Thymus (tissue), 11 donors: ENCODE results near the gene CSRP2. TPM values are rescaled to one million over a fixed set of nuclear protein-coding genes. Genes with fewer than 3 reads are reported as not detected.

Experiments
- DNase-seq, 9 donors: peaks; one replicate each; pipeline ENCODE4 v3.0.0-alpha.2; 2013; ENCODE audit warnings: low spot score in 9 of 9, low read depth in 6 of 9, missing footprints in 1 of 9
- H3K27ac ChIP-seq, 2 donors: one replicate each; pipeline ENCODE4 v1.5.1; 2013; ENCODE audit warnings: control low read depth in 1 of 2, low read depth in 1 of 2, low read length in 1 of 2, mild to moderate bottlenecking in 1 of 2, moderate library complexity in 1 of 2
- H3K27me3 ChIP-seq, 2 donors: one replicate each; pipeline ENCODE4 v1.5.1; 2013; ENCODE audit warnings: low read length in 1 of 2; ENCODE audit not compliant: control insufficient read depth in 2 of 2, insufficient read depth in 1 of 2
- H3K36me3 ChIP-seq, 2 donors: one replicate each; pipeline ENCODE4 v1.5.1; 2013; ENCODE audit warnings: low read length in 1 of 2, mild to moderate bottlenecking in 1 of 2, moderate library complexity in 1 of 2; ENCODE audit not compliant: control insufficient read depth in 2 of 2, insufficient read depth in 2 of 2
- H3K4me1 ChIP-seq, 2 donors: one replicate each; pipeline ENCODE4 v1.5.1; 2013; ENCODE audit warnings: low read length in 2 of 2; ENCODE audit not compliant: control insufficient read depth in 2 of 2, insufficient read depth in 2 of 2
- H3K4me3 ChIP-seq, 2 donors: one replicate each; pipeline ENCODE4 v1.5.1; 2013; ENCODE audit warnings: low read length in 2 of 2, control low read depth in 1 of 2, mild to moderate bottlenecking in 1 of 2
- H3K9me3 ChIP-seq, 2 donors: one replicate each; pipeline ENCODE4 v1.5.1; 2013; ENCODE audit warnings: low read length in 1 of 2, mild to moderate bottlenecking in 1 of 2; ENCODE audit not compliant: control insufficient read depth in 2 of 2, insufficient read depth in 1 of 2
- WGBS: extraction: QIAGEN DNeasy Blood & Tissue Kit; methylation state at CpG from one replicate; pipeline ENCODE4 v1.1.7; 2013; 5-methylcytosine and 5-hydroxymethylcytosine counted together
- polyA plus RNA-seq: library from polyadenylated mRNA; stranded (reverse); fragments of 200-250 nt; gene quantifications from one replicate; pipeline ENCODE4 v1.2.3, GENCODE V29; 2013
- total RNA-seq: library from RNA; stranded (reverse); fragments of 120-200 nt; gene quantifications from one replicate; pipeline ENCODE4 v1.2.4, GENCODE V29; 2013
- donor health status: healthy.

Gene CSRP2
- total and polyA plus RNA-seq, 2 donors: 51.8 to 91.8 TPM

DNA sequence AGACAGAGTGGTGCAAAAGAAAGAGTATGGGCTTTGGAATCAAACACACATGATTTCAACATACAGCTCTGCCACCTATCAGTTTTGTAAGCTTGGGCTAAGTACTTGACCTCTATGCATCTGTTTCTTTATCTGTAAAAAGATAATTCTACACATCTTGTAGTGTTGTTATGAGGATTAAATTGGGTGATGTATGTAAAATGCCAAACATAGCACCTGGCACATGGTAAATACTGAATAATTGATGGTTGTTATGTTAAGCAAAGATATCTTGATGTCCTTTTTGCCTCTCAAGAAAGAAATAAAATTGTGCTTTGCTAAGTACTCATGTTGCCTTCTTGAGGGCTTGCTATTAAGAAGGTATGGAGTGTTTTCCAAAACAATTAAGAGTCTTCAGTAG lies 2.3 kb upstream of the CSRP2 start:
- H3K27me3 ChIP-seq: peaks cover 17 to 42% of the 10 kb centered on the region in 2 donors
- no peaks in the 10 kb centered on the region for H3K9me3 ChIP-seq
- no peak for DNase-seq
- H3K4me3 ChIP-seq: no peak overlapping the region
- H3K4me1 ChIP-seq: peaks cover 7 to 25% of the 10 kb centered on the region in 2 donors
- H3K27ac ChIP-seq: no peak overlapping the region
- no peaks in the 10 kb centered on the region for H3K36me3 ChIP-seq

DNA sequence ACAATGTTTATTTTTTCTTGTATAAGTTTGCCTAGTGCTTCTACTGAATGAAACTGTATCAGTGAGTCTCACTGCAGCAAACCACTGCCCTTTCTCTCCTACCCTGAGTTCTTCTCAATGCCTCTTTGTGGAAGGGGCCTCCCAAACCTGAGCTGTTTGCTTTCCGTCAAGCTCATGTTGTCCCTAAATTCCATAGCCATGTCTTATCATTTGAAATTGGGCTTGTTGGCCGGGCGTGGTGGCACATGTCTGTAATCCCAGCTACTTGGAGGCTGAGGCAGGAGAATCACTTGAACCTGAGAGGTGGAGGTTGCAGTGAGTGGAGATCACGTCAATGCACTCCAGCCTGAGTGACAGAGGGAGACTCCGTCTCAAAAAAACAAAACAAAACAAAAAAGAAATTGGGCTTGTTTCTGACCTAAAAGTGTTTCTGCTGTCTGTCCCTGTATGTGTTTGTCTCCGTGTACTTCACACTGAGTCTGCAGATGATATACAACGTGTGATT lies 1.8 kb upstream of the CSRP2 start:
- peaks cover 17 to 42% of the 10 kb centered on the region in 2 donors for H3K27me3 ChIP-seq
- 96% methylated on average over 7 of the region's 7 CpGs for WGBS
- no peak overlapping the region for H3K4me3 ChIP-seq
- H3K27ac ChIP-seq: no peak overlapping the region
- H3K4me1 ChIP-seq: peaks cover 7 to 25% of the 10 kb centered on the region in 2 donors
- no peaks in the 10 kb centered on the region for H3K9me3 ChIP-seq
- DNase-seq: no peak
- no peaks in the 10 kb centered on the region for H3K36me3 ChIP-seq

DNA sequence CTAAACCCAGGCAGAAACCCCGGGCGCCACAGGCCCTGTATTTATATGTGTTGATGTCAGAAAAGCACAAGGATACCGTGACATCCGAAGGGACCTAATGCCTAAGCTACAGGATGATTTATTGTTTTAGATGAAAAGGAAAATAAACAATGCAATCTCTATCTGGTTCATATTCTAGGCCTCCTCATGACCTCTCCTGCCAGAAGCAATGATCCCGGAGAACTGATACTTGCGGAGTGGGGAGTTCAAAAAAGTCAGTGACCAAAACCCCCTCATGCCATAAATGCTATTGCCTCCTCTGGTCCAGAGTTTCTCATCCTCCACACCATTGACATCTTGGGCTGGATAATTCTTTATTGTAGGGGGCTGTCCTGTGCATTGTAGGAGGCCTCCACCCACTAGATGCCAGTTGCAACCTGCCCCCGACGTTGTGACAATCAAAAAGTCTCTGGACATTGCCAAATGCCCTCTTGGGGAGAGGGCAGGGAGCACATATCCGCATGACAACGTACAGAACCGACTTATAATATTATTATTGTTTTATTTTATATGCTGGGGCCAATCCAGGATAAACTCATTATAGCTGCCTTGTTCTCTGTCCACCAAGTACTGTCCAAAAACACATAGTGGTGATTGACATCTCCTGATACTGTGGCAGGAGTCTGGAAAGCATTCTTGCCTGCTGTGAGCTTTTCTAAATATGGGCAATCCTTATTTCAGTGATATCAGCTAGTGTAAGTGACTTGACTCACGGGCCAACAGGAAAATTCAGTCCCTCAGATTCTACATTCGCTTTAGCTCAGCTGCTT lies 1.1 kb upstream of the CSRP2 start:
- H3K4me3 ChIP-seq: no peak overlapping the region

DNA sequence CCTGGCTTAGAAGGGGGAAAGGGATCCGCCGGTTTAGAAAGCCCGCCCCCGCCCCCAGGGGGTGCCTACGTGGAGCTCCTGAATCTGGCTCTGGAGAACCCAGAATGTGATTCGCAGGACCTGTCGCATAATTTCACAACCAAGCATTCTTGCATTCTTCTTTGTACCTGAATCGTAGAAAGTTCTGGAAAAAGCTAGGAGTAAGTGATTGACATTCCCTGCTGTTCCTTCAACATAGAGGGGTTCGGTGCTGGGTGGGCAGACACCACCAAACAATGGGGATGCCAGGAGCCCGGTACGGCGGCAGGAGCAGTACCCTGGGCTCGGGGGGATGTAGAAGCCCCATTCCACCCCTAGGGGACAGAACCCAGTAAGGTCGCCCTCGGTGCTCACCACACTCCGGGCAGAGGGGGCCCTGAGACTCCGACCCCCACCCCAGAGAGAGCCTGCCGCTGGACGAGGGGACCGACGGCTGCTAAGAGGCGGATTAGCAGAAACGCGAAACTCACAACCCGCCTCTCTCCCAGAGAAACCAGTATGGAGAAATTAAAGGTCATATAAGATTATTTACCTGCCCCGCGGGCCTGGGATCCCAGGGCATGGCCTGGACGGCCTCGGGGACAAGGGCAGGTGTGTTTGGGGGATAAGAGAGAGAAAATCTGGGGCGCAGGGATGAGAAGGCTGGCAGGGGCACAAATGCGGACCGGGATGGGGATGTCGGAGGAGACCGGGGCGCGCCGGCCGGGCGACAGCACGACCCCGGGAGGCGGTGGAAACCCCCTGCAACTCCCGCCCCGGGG lies 520 bp downstream of the CSRP2 start:
- Histone ChIP-seq H3K9me3 (no peaks in the 10 kb centered on the region), H3K36me3 (no peaks in the 10 kb centered on the region), H3K27me3 (peaks cover 17 to 42% of the 10 kb centered on the region in 2 donors), H3K27ac (peak overlapping the region; percentile 75 to 78), H3K4me3 (peak overlapping the region; percentile 63 to 66), H3K4me1 (peaks cover 7 to 29% of the 10 kb centered on the region in 2 donors)
- DNase-seq: peak in 4 of 9 donors; percentile 19 to 51 (median 29)
- 1% methylated on average over 44 of the region's 44 CpGs for WGBS

More for the DNA sequence above, 1.1 kb upstream of the CSRP2 start:
- DNase-seq: no peak
- Histone ChIP-seq H3K27me3 (peaks cover 17 to 42% of the 10 kb centered on the region in 2 donors), H3K4me1 (peaks cover 7 to 25% of the 10 kb centered on the region in 2 donors), H3K9me3 (no peaks in the 10 kb centered on the region), H3K27ac (peak overlapping the region; percentile 54 to 64), H3K36me3 (no peaks in the 10 kb centered on the region)
- WGBS: 77% methylated on average over 13 of the region's 13 CpGs

- no peak overlapping the region for H3K4me3 ChIP-seq
- H3K27me3 ChIP-seq: peaks cover 17 to 42% of the 10 kb centered on the region in 2 donors
- 94% methylated on average over 2 of the region's 2 CpGs for WGBS
- H3K27ac ChIP-seq: no peak overlapping the region
- DNase-seq: no peak
- peaks cover 7 to 29% of the 10 kb centered on the region in 2 donors for H3K4me1 ChIP-seq
- H3K9me3 ChIP-seq: no peaks in the 10 kb centered on the region
- H3K36me3 ChIP-seq: no peaks in the 10 kb centered on the region
These were observed 2.1 kb downstream of the CSRP2 start for GRCh38 chr12:76876696-76877229.

- no peak for DNase-seq
- Histone ChIP-seq H3K36me3 (no peaks in the 10 kb centered on the region), H3K4me1 (peaks cover 7 to 24% of the 10 kb centered on the region in 2 donors), H3K4me3 (no peak overlapping the region), H3K9me3 (no peaks in the 10 kb centered on the region), H3K27ac (peak overlapping the region in 1 of 2 donors; percentile 22), H3K27me3 (peaks cover 17 to 32% of the 10 kb centered on the region in 2 donors)
- 97% methylated on average over 11 of the region's 11 CpGs for WGBS
These were observed 4.2 kb downstream of the CSRP2 start for GRCh38 chr12:76874491-76875190.

DNA sequence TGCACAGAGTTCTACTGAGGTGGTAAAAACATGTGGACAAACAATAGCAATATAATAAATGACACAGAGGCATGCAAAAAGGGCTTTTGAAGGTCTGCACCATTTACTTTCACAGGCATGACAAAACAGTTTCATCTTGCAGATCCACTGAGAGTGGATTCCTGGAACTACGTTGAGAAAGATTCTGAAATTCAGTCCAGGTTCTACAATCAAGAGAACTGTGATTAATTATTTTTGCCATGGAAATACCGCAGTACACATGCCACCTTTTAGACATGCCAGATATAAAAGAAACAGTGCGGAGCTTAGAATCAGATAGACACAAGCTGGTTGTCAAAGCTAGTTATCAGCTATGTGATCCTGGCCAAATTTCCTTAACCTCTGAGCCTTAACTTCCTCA lies 4.8 kb downstream of the CSRP2 start:
- H3K4me3 ChIP-seq: no peak overlapping the region
- peaks cover 17 to 26% of the 10 kb centered on the region in 2 donors for H3K27me3 ChIP-seq
- DNase-seq: no peak
- peaks cover 7 to 20% of the 10 kb centered on the region in 2 donors for H3K4me1 ChIP-seq
- peak overlapping the region in 1 of 2 donors; percentile 22 for H3K27ac ChIP-seq
- H3K9me3 ChIP-seq: no peaks in the 10 kb centered on the region
- 95% methylated on average over 3 of the region's 3 CpGs for WGBS
- no peaks in the 10 kb centered on the region for H3K36me3 ChIP-seq

GRCh38 chr12:76872415-76872814 lies 6.4 kb downstream of the CSRP2 start:
- Histone ChIP-seq H3K9me3 (no peaks in the 10 kb centered on the region), H3K27ac (no peak overlapping the region), H3K4me1 (peaks cover 0 to 10% of the 10 kb centered on the region in 2 donors), H3K27me3 (peaks cover 9 to 11% of the 10 kb centered on the region in 2 donors), H3K4me3 (no peak overlapping the region), H3K36me3 (no peaks in the 10 kb centered on the region)
- WGBS: 95% methylated on average over 5 of the region's 5 CpGs
- no peak for DNase-seq
